GM23338 (cell line): ENCODE results near the gene TMEM135.

Experiments used
- CREB1 ChIP-seq: fragments of 250-450 bp; sonication (Bioruptor Pico); IDR thresholded peaks from 2 replicates; pipeline ENCODE4 v1.5.0; 2020; ENCODE audit warnings: low read depth, mild to moderate bottlenecking, moderate library complexity
- CTCF ChIP-seq, 2 experiments: fragments of 200-600 bp in 1 of 2; sonication (generic) in 1 of 2; conservative IDR thresholded peaks; 2 replicates each; pipeline versions ENCODE4 v1.5.1 to v1.6.1; 2016 to 2017; ENCODE audit warnings: antibody characterized with exemption in 2 of 2, low read depth in 2 of 2, mild to moderate bottlenecking in 2 of 2, moderate library complexity in 1 of 2
- EZH2phosphoT487 ChIP-seq: fragments of 200-600 bp; sonication (generic); IDR thresholded peaks from one replicate; pipeline ENCODE4 v1.8.1; 2018; ENCODE audit warnings: antibody characterized with exemption; ENCODE audit not compliant: unreplicated experiment
- POLR2AphosphoS5 ChIP-seq: IDR thresholded peaks from 2 replicates; pipeline ENCODE4 v1.6.1; 2016; ENCODE audit warnings: antibody characterized with exemption, low read depth

DNA sequence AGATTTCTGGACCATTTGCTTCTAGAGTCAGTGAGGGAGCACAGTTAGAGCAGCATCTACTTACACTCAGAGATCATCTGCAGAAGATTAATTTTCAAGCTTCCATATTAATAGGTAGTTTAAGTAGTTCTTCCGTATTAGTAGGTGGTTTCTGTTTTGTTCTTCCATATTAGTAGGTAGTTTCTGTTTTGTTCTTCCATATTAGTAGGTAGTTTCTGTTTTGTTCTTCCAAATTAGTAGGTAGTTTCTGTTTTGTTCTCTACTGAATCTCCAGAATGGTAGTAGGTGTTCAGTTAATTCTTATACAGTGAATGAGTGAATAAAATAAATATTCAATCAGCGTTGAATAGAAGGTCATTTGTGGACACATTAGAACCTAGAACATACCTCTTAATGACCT is 175.7 kb downstream of the TMEM135 start:
- TF ChIP-seq CTCF (conservative IDR thresholded peaks at IDR 0.05; ENCODE audit: low read depth in 2 of 2) (no peak), CREB1 (no peak), EZH2phosphoT487 (no peak), POLR2AphosphoS5 (no peak)
